B cell (primary cell): Measurements from ENCODE around the gene ZNF574. TPM values are rescaled to one million over a fixed set of nuclear protein-coding genes. Genes with fewer than 3 reads are reported as not detected.
A peak's percentile ranks its signal among the peaks of the same experiment; 100 is the strongest.

Experiments used
- ATAC-seq: fragments of 200-7000 bp; cut with Tn5 transposase; one replicate; pipeline ENCODE4 v1.10.0; 2021; ENCODE audit warnings: low read depth, mild to moderate bottlenecking, moderate number of reproducible peaks, moderate library complexity
- CTCF ChIA-PET: fragments of 350-600 bp; sonication (Branson Sonifier 250); formaldehyde crosslinking; loops from one replicate; lab custom pipeline; 2021; ENCODE audit warnings: antibody characterized with exemption, inconsistent platforms; lab: Charles Lee
- POLR2A ChIA-PET: fragments of 350-600 bp; sonication (Branson Sonifier 250); formaldehyde crosslinking; loops from one replicate; lab custom pipeline; 2021; ENCODE audit warnings: antibody characterized with exemption; lab: Charles Lee
- DNase-seq: peaks from one replicate; pipeline ENCODE4 v3.0.0; 2013
- H2AFZ ChIP-seq: 2 replicates; pipeline ENCODE4 v1.6.1; 2012; ENCODE audit warnings: mild to moderate bottlenecking, low read depth, low read length; ENCODE audit not compliant: insufficient read depth, poor library complexity, severe bottlenecking
- H3K27ac ChIP-seq, 2 donors: 1 replicate in 1 of 2; 2 replicates in 1 of 2; pipeline ENCODE4 v1.5.1; 2012 to 2013; ENCODE audit warnings: low read length in 2 of 2, mild to moderate bottlenecking in 2 of 2, moderate library complexity in 1 of 2
- H3K27me3 ChIP-seq, 4 experiments: fragments of 200-600 bp in 1 of 4; sonication (generic) in 1 of 4; replicated peaks in 1 of 4; 1 replicate in 2 of 4; 2 replicates in 2 of 4; pipeline versions ENCODE4 v1.6.1 to v1.7.0; 2013 to 2016; ENCODE audit warnings: low read length in 3 of 4, mild to moderate bottlenecking in 2 of 4, mixed read lengths in 1 of 4, moderate library complexity in 1 of 4; ENCODE audit not compliant: insufficient read depth in 4 of 4, control insufficient read depth in 3 of 4; ENCODE audit errors: control extremely low read depth in 1 of 4
- H3K36me3 ChIP-seq, 2 experiments: replicated peaks in 1 of 2; 1 replicate in 1 of 2; 2 replicates in 1 of 2; pipeline versions ENCODE4 v1.6.1 to v1.7.1; 2013; ENCODE audit warnings: low read length in 1 of 2; ENCODE audit not compliant: insufficient read depth in 2 of 2, control insufficient read depth in 1 of 2; ENCODE audit errors: control extremely low read depth in 1 of 2, extremely low read depth in 1 of 2
- H3K4me1 ChIP-seq, 2 donors: fragments of 200-600 bp in 1 of 2; sonication (generic) in 1 of 2; 1 replicate in 1 of 2; 2 replicates in 1 of 2; pipeline versions ENCODE4 v1.5.1 to v1.6.1; 2013 to 2017; ENCODE audit warnings: low read length in 2 of 2; ENCODE audit not compliant: control insufficient read depth in 2 of 2, insufficient read depth in 2 of 2
- H3K4me2 ChIP-seq: replicated peaks from 2 replicates; pipeline ENCODE3; 2012; ENCODE audit warnings: mild to moderate bottlenecking, low read depth, low read length; ENCODE audit not compliant: poor library complexity, severe bottlenecking
- H3K4me3 ChIP-seq, 5 experiments: fragments of 200-600 bp in 1 of 5; sonication (generic) in 1 of 5; 1 replicate in 3 of 5; 2 replicates in 2 of 5; pipeline versions ENCODE4 v1.5.1 to v1.7.0; 2011 to 2016; ENCODE audit warnings: low read length in 4 of 5, mild to moderate bottlenecking in 4 of 5, low read depth in 2 of 5, control low read depth in 1 of 5, moderate library complexity in 1 of 5; ENCODE audit not compliant: insufficient read depth in 1 of 5; ENCODE audit errors: control extremely low read depth in 1 of 5, extremely low read depth in 1 of 5
- H3K79me2 ChIP-seq: fragments of 200-600 bp; sonication (generic); one replicate; pipeline ENCODE4 v1.6.0; 2016; ENCODE audit warnings: low read length; ENCODE audit not compliant: control insufficient read depth, insufficient read depth
- H3K9ac ChIP-seq: fragments of 200-600 bp; sonication (generic); 2 replicates; pipeline ENCODE4 v1.6.1; 2017; ENCODE audit warnings: mild to moderate bottlenecking, low read length, moderate library complexity
- H3K9me3 ChIP-seq, 3 donors: one replicate each; pipeline versions ENCODE4 v1.6.1 to v1.7.1; 2013; ENCODE audit warnings: low read length in 2 of 3; ENCODE audit not compliant: control insufficient read depth in 2 of 3, insufficient read depth in 1 of 3; ENCODE audit errors: control extremely low read depth in 1 of 3
- H4K20me1 ChIP-seq: 2 replicates; pipeline ENCODE4 v1.6.0; 2012; ENCODE audit warnings: mild to moderate bottlenecking, low read length; ENCODE audit not compliant: insufficient read depth, control insufficient read depth, poor library complexity, severe bottlenecking
- H3K27ac Mint-ChIP-seq: one replicate; pipeline ENCODE4 v1.8.0; 2021; ENCODE audit warnings: mixed read lengths
- H3K27me3 Mint-ChIP-seq: one replicate; pipeline ENCODE4 v1.8.0; 2021; ENCODE audit warnings: mixed read lengths
- H3K4me1 Mint-ChIP-seq: one replicate; pipeline ENCODE4 v1.8.0; 2021; ENCODE audit warnings: mixed read lengths
- H3K4me3 Mint-ChIP-seq: one replicate; pipeline ENCODE4 v1.8.0; 2021; ENCODE audit warnings: mixed read lengths
- H3K9me3 Mint-ChIP-seq: one replicate; pipeline ENCODE4 v1.8.0; 2022; ENCODE audit warnings: mixed read lengths; ENCODE audit not compliant: insufficient read depth
- CTCF ChIP-seq: fragments of 200-600 bp; IDR thresholded peaks from one replicate; pipeline ENCODE4 v1.8.0; 2022; ENCODE audit warnings: antibody characterized with exemption, mild to moderate bottlenecking
- EZH2 ChIP-seq: IDR thresholded peaks from 2 replicates; pipeline ENCODE4 v1.6.1; 2012; ENCODE audit warnings: borderline replicate concordance, low read depth, mild to moderate bottlenecking, moderate library complexity, low read length; ENCODE audit not compliant: insufficient read depth, poor library complexity, severe bottlenecking
- WGBS: methylation state at CpG from one replicate; pipeline ENCODE4 v1.1.5; 2013; ENCODE audit warnings: missing lambda C conversion rate; ENCODE audit not compliant: insufficient coverage; 5-methylcytosine and 5-hydroxymethylcytosine counted together
- intact Hi-C: fragments of 100-400 bp; cut with micrococcal nuclease; formaldehyde crosslinking; loops from one replicate; pipeline ENCODE4 v1.10.0; 2022
- polyA plus RNA-seq: library from polyadenylated mRNA; depleted of rRNA; stranded (reverse); fragments of >200 nt; gene quantifications from 2 replicates; pipeline ENCODE4 v1.2.3, GENCODE V29; 2012
- total RNA-seq, 2 donors: library from RNA; stranded (reverse); fragments of 120-200 nt in 1 of 2; gene quantifications; 1 replicate in 1 of 2; 2 replicates in 1 of 2; pipeline versions ENCODE4 v1.2.3 to v1.2.4, GENCODE V29; 2013 to 2022

The ZNF574 gene
- total and polyA plus RNA-seq, 2 donors (not counting 1 experiment from before 2014, with no cell fraction given) = 27.4 to 29.1 TPM

- no peak for ATAC-seq
- Mint-ChIP-seq H3K9me3 (no peaks in the 10 kb centered on the region), H3K27ac (peak overlapping the region; percentile 83), H3K4me3 (no peak overlapping the region), H3K4me1 (peaks cover 18% of the 10 kb centered on the region), H3K27me3 (no peaks in the 10 kb centered on the region)
- no peak for DNase-seq
- Histone ChIP-seq H3K27ac (peak overlapping the region in 1 of 2 donors; percentile 28), H2AFZ (no peak overlapping the region), H4K20me1 (peaks cover 99% of the 10 kb centered on the region), H3K4me3 (no peak overlapping the region), H3K9ac (no peak overlapping the region), H3K79me2 (peaks cover 85% of the 10 kb centered on the region), H3K4me2 (no peak overlapping the region), H3K4me1 (no peaks in the 10 kb centered on the region), H3K9me3 (no peaks in the 10 kb centered on the region), H3K36me3 (peaks cover 1 to 68% of the 10 kb centered on the region in 2 experiments), H3K27me3 (no peaks in the 10 kb centered on the region)
- 95% methylated on average over 2 of the region's 2 CpGs for WGBS
- ChIA-PET CTCF (interaction anchor here (0.6 to 1.9 kb wide), 4 partner anchors 26 to 82 kb away, joined by 3 to 7 read pairs (median 4); partner anchors contain the start of gene POU2F2), POLR2A (no interaction called here)
- TF ChIP-seq CTCF (no peak), EZH2 (no peak)
- intact Hi-C loops = no loop called here
Measured at GRCh38 chr19:42102877-42103276, 26.9 kb downstream of the ZNF574 start.

- no peaks in the 10 kb centered on the region for H3K9me3 Mint-ChIP-seq
- CTCF ChIA-PET = interaction anchor here (1.2 to 1.9 kb wide), 5 partner anchors 8 to 70 kb away, joined by 3 to 8 read pairs (median 5); no protein-coding TSS in a partner anchor
- WGBS = no CpG with 5 or more reads among the region's 2 CpGs
Measured at GRCh38 chr19:42105368-42105767, 29.4 kb downstream of the ZNF574 start.

More at GRCh38 chr19:42105368-42105767, 29.4 kb downstream of the ZNF574 start:
- H3K36me3 ChIP-seq = peaks cover 1 to 71% of the 10 kb centered on the region in 2 experiments
- peaks cover 93% of the 10 kb centered on the region for H3K79me2 ChIP-seq
- Mint-ChIP-seq H3K27me3 (no peaks in the 10 kb centered on the region), H3K27ac (peak overlapping the region; percentile 66), H3K4me3 (no peak overlapping the region), H3K4me1 (peaks cover 37% of the 10 kb centered on the region)
- no peak overlapping the region for H3K27ac ChIP-seq
- H3K4me3 ChIP-seq = no peak overlapping the region
- intact Hi-C loops = no loop called here
- H3K4me2 ChIP-seq = no peak overlapping the region
- no peak for DNase-seq
- peaks cover 11 to 22% of the 10 kb centered on the region in 2 donors for H3K4me1 ChIP-seq
- no peak for TF ChIP-seq CTCF
- no peak for TF ChIP-seq EZH2
- H3K9ac ChIP-seq = no peak overlapping the region
- H3K9me3 ChIP-seq = no peaks in the 10 kb centered on the region
- no peaks in the 10 kb centered on the region for H3K27me3 ChIP-seq
- no peak for ATAC-seq
- peaks cover 94% of the 10 kb centered on the region for H4K20me1 ChIP-seq
- no peak overlapping the region for H2AFZ ChIP-seq
- POLR2A ChIA-PET = no interaction called here
